IMR-90 (cell line): ENCODE measurements around the gene IDH3B. TPM values are rescaled to one million over a fixed set of nuclear protein-coding genes. Genes with fewer than 3 reads are reported as not detected.

Experiments
- ATAC-seq: fragments of 200-7000 bp; cut with Tn5 transposase; 2 replicates; pipeline ENCODE4 v1.9.1; 2020; ENCODE audit warnings: low read depth, mild to moderate bottlenecking, moderate library complexity
- BruUV-seq: library from RNA; stranded (reverse); fragments of 400-500 nt; replicated peaks from 2 replicates; lab custom pipeline; 2021; lab: Mats Ljungman, UMichigan
- CTCF ChIA-PET: fragments of 300-600 bp; formaldehyde crosslinking; extraction: SDS; loops from one replicate; lab custom pipeline; 2021; ENCODE audit warnings: antibody characterized with exemption; lab: Yijun Ruan, JAX
- POLR2A ChIA-PET: fragments of 300-600 bp; sonication (Branson Sonifier 250); formaldehyde crosslinking; loops from one replicate; lab custom pipeline; 2022; ENCODE audit warnings: antibody characterized with exemption; ENCODE audit not compliant: unreplicated experiment; lab: Charles Lee
- DNase-seq: peaks from one replicate; pipeline ENCODE4 v3.0.0; 2013
- H2AFZ ChIP-seq: replicated peaks from 2 replicates; pipeline ENCODE3; 2013; ENCODE audit warnings: low read length, mild to moderate bottlenecking; ENCODE audit not compliant: poor library complexity
- H2AK5ac ChIP-seq: 2 replicates; pipeline ENCODE4 v1.6.1; 2013; ENCODE audit warnings: low read depth, low read length, inconsistent platforms
- H2AK9ac ChIP-seq: replicated peaks from 2 replicates; pipeline ENCODE3; 2013; ENCODE audit warnings: mild to moderate bottlenecking, low read depth, low read length, moderate library complexity; ENCODE audit not compliant: poor library complexity
- H2BK120ac ChIP-seq: 2 replicates; pipeline ENCODE4 v1.6.1; 2013; ENCODE audit warnings: low read depth, low read length, inconsistent platforms
- H2BK15ac ChIP-seq: 3 replicates; pipeline ENCODE4 v1.6.1; 2013; ENCODE audit warnings: low read depth, low read length, inconsistent platforms
- H2BK20ac ChIP-seq: 2 replicates; pipeline ENCODE4 v1.6.1; 2013; ENCODE audit warnings: low read depth, mild to moderate bottlenecking, inconsistent platforms, low read length, moderate library complexity
- H2BK5ac ChIP-seq: 2 replicates; pipeline ENCODE4 v1.6.1; 2013; ENCODE audit warnings: mild to moderate bottlenecking, low read depth, low read length, inconsistent platforms; ENCODE audit not compliant: poor library complexity, severe bottlenecking
- H3K14ac ChIP-seq: replicated peaks from 2 replicates; pipeline ENCODE4 v1.6.1; 2013; ENCODE audit warnings: low read depth, low read length, inconsistent platforms
- H3K18ac ChIP-seq: 2 replicates; pipeline ENCODE4 v1.6.1; 2013; ENCODE audit warnings: low read depth, low read length, control low read depth
- H3K23ac ChIP-seq: 2 replicates; pipeline ENCODE4 v1.6.1; 2013; ENCODE audit warnings: low read depth, low read length, inconsistent platforms
- H3K27ac ChIP-seq: 2 replicates; pipeline ENCODE4 v1.5.1; 2013; ENCODE audit warnings: mild to moderate bottlenecking, control low read depth, low read length; ENCODE audit not compliant: insufficient read depth
- H3K27me3 ChIP-seq: 2 replicates; pipeline ENCODE4 v1.6.1; 2013; ENCODE audit warnings: low read length; ENCODE audit not compliant: control insufficient read depth, insufficient read depth
- H3K36me3 ChIP-seq: 2 replicates; pipeline ENCODE4 v1.6.1; 2013; ENCODE audit warnings: low read length, mixed read lengths; ENCODE audit not compliant: control insufficient read depth, insufficient read depth
- H3K4ac ChIP-seq: 2 replicates; pipeline ENCODE4 v1.6.1; 2013; ENCODE audit warnings: low read depth, low read length, inconsistent platforms
- H3K4me1 ChIP-seq: 2 replicates; pipeline ENCODE4 v1.6.1; 2013; ENCODE audit warnings: low read length, mixed read lengths; ENCODE audit not compliant: control insufficient read depth, insufficient read depth
- H3K4me2 ChIP-seq: 2 replicates; pipeline ENCODE4 v1.6.1; 2013; ENCODE audit warnings: low read depth, mild to moderate bottlenecking, control low read depth, low read length, moderate library complexity
- H3K4me3 ChIP-seq: 2 replicates; pipeline ENCODE4 v1.5.1; 2013; ENCODE audit warnings: low read depth, mild to moderate bottlenecking, control low read depth, low read length, moderate library complexity; ENCODE audit not compliant: insufficient read depth
- H3K56ac ChIP-seq: 2 replicates; pipeline ENCODE4 v1.6.1; 2013; ENCODE audit warnings: low read length, inconsistent platforms; ENCODE audit not compliant: insufficient read depth; ENCODE audit errors: extremely low read depth
- H3K79me1 ChIP-seq, 2 experiments: 2 replicates each; pipeline ENCODE4 v1.6.1; 2013; ENCODE audit warnings: low read length in 2 of 2, inconsistent platforms in 1 of 2, low read depth in 1 of 2
- H3K9ac ChIP-seq: 2 replicates; pipeline ENCODE4 v1.6.1; 2013; ENCODE audit warnings: low read depth, low read length, control low read depth
- H3K9me1 ChIP-seq: 2 replicates; pipeline ENCODE4 v1.6.1; 2013; ENCODE audit warnings: low read length, inconsistent platforms; ENCODE audit not compliant: insufficient read depth
- H3K9me3 ChIP-seq: 2 replicates; pipeline ENCODE4 v1.6.1; 2013; ENCODE audit warnings: low read length; ENCODE audit not compliant: control insufficient read depth, insufficient read depth
- H4K20me1 ChIP-seq: 2 replicates; pipeline ENCODE4 v1.6.1; 2013; ENCODE audit warnings: low read length, inconsistent platforms; ENCODE audit not compliant: insufficient read depth
- H4K5ac ChIP-seq: 2 replicates; pipeline ENCODE4 v1.6.1; 2013; ENCODE audit warnings: mild to moderate bottlenecking, low read depth, low read length, control low read depth
- H4K8ac ChIP-seq, 2 experiments: 2 replicates each; pipeline ENCODE4 v1.6.1; 2013; ENCODE audit warnings: low read depth in 2 of 2, low read length in 2 of 2, control low read depth in 1 of 2, inconsistent platforms in 1 of 2
- H4K91ac ChIP-seq: 2 replicates; pipeline ENCODE4 v1.6.1; 2013; ENCODE audit warnings: low read depth, low read length, inconsistent platforms; ENCODE audit not compliant: insufficient read depth
- BHLHE40 ChIP-seq: fragments of 150-350 bp; IDR thresholded peaks from 2 replicates; pipeline ENCODE4 v1.6.1; 2016; ENCODE audit warnings: mild to moderate bottlenecking, low read depth, low read length
- RCOR1 ChIP-seq: IDR thresholded peaks from 2 replicates; pipeline ENCODE4 v1.6.1; 2012; ENCODE audit warnings: mild to moderate bottlenecking, low read length, improper control_type of control experiment; ENCODE audit not compliant: insufficient replicate concordance
- RFX5 ChIP-seq: IDR thresholded peaks from 2 replicates; pipeline ENCODE4 v1.8.0; 2012; ENCODE audit warnings: low read depth, mild to moderate bottlenecking, low read length, moderate library complexity
- WGBS, 2 experiments: methylation state at CpG; one replicate each; pipeline versions ENCODE4 v1.1.5 to v1.1.7; 2013; ENCODE audit warnings: missing lambda C conversion rate in 2 of 2; ENCODE audit not compliant: insufficient read length in 1 of 2; ENCODE audit errors: extremely low coverage in 2 of 2; 5-methylcytosine and 5-hydroxymethylcytosine counted together
- dilution Hi-C: fragments of 300-500 bp; cut with HindIII; formaldehyde crosslinking; loops from one replicate; pipeline ENCODE4 v1.14.3; 2018; ENCODE audit warnings: low sequenced_read_pairs; ENCODE audit not compliant: unreplicated experiment
- in situ Hi-C: fragments of 300-500 bp; cut with MboI; formaldehyde crosslinking; loops from 3 replicates; pipeline ENCODE4 v1.14.3; 2019; ENCODE audit warnings: low sequenced_read_pairs, inconsistent platforms, mixed read lengths
- intact Hi-C: fragments of 100-400 bp; cut with micrococcal nuclease; formaldehyde crosslinking; loops from 2 replicates; pipeline ENCODE4 v1.10.0; 2022
- polyA plus RNA-seq, 3 experiments: library from polyadenylated mRNA; depleted of rRNA; stranded (reverse); fragments of >200 nt; gene quantifications; 2 replicates each; pipeline ENCODE4 v1.2.3, GENCODE V29; 2012; ENCODE audit warnings: low replicate concordance in 1 of 3
- total RNA-seq: library from RNA; depleted of rRNA; stranded (reverse); fragments of >200 nt; gene quantifications from 2 replicates; pipeline ENCODE4 v1.2.3, GENCODE V29; 2012
- TF ChIP-seq, protein P1 (sequence below): conservative IDR thresholded peaks from 2 replicates; pipeline ENCODE4 v1.5.1; 2012; ENCODE audit warnings: mild to moderate bottlenecking, low read depth, low read length, improper control_type of control experiment
- TF ChIP-seq, protein P2 (sequence below): fragments of 150-350 bp; IDR thresholded peaks from 2 replicates; pipeline ENCODE4 v1.6.1; 2016; ENCODE audit warnings: low read depth, mild to moderate bottlenecking, low read length, moderate library complexity, borderline replicate concordance

IDH3B gene
- total and polyA plus RNA-seq, 2 of the 4 experiments (the other 2 are of a cell fraction), result 151 to 160 TPM

- no peak for DNase-seq
- Histone ChIP-seq H2AFZ (no peak overlapping the region), H3K4me3 (no peak overlapping the region), H3K9ac (no peak overlapping the region), H3K18ac (no peak overlapping the region), H3K4ac (no peak overlapping the region), H2AK5ac (no peak overlapping the region), H4K91ac (no peak overlapping the region), H2AK9ac (no peak overlapping the region), H3K14ac (no peak overlapping the region), H3K27ac (no peak overlapping the region), H3K4me1 (no peaks in the 10 kb centered on the region), H3K79me1 (no peaks in the 10 kb centered on the region), H3K9me3 (no peaks in the 10 kb centered on the region), H2BK20ac (no peak overlapping the region), H3K4me2 (no peak overlapping the region), H4K5ac (no peak overlapping the region), H3K23ac (no peak overlapping the region), H2BK15ac (no peak overlapping the region), H3K9me1 (no peaks in the 10 kb centered on the region), H2BK5ac (no peak overlapping the region), H3K56ac (no peak overlapping the region), H4K20me1 (no peaks in the 10 kb centered on the region), H3K27me3 (peaks cover 2% of the 10 kb centered on the region; the same call in 1 of the 2 replicates), H3K36me3 (no peaks in the 10 kb centered on the region), H4K8ac (no peak overlapping the region), H2BK120ac (no peak overlapping the region)
- ChIA-PET POLR2A (no interaction called here), CTCF (no interaction called here)
- no peak for ATAC-seq
- dilution Hi-C loops, result no loop called here
- intact Hi-C loops, result no loop called here
- TF ChIP-seq RFX5 (no peak), RCOR1 (no peak), BHLHE40 (no peak)
- TF ChIP-seq, protein P1, sequence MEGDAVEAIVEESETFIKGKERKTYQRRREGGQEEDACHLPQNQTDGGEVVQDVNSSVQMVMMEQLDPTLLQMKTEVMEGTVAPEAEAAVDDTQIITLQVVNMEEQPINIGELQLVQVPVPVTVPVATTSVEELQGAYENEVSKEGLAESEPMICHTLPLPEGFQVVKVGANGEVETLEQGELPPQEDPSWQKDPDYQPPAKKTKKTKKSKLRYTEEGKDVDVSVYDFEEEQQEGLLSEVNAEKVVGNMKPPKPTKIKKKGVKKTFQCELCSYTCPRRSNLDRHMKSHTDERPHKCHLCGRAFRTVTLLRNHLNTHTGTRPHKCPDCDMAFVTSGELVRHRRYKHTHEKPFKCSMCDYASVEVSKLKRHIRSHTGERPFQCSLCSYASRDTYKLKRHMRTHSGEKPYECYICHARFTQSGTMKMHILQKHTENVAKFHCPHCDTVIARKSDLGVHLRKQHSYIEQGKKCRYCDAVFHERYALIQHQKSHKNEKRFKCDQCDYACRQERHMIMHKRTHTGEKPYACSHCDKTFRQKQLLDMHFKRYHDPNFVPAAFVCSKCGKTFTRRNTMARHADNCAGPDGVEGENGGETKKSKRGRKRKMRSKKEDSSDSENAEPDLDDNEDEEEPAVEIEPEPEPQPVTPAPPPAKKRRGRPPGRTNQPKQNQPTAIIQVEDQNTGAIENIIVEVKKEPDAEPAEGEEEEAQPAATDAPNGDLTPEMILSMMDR, result no peak
- TF ChIP-seq, protein P2, sequence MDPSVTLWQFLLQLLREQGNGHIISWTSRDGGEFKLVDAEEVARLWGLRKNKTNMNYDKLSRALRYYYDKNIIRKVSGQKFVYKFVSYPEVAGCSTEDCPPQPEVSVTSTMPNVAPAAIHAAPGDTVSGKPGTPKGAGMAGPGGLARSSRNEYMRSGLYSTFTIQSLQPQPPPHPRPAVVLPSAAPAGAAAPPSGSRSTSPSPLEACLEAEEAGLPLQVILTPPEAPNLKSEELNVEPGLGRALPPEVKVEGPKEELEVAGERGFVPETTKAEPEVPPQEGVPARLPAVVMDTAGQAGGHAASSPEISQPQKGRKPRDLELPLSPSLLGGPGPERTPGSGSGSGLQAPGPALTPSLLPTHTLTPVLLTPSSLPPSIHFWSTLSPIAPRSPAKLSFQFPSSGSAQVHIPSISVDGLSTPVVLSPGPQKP, result no peak
- WGBS, 2 experiments, result no CpG with 5 or more reads among the region's 1 CpG
- in situ Hi-C loops, result loop anchor here (10.0 kb wide), 1 partner anchor 175 kb away; no protein-coding TSS in a partner anchor
- BruUV-seq, result no TSS peak
Observed at GRCh38 chr20:2640260-2640659, 23.8 kb downstream of the IDH3B start.
